Activated T-cell treated with anti-CD3 and anti-CD28 coated beads, Interleukin-2, amount 50 U/mL, for 1 hour (primary cell): ENCODE results near the gene FOSB.

ENCODE experiments used
- DNase-seq: peaks from one replicate; pipeline ENCODE4 v3.0.0-alpha.2; 2020

FOSB gene

GRCh38 chr19:45485305-45486077 is 17.7 kb downstream of the FOSB start:
- DNase-seq = peak; percentile 98

- no peak for DNase-seq
Measured at GRCh38 chr19:45488708-45489107, 20.9 kb downstream of the FOSB start.

GRCh38 chr19:45489216-45489855 is 21.5 kb downstream of the FOSB start:
- DNase-seq = no peak

DNA sequence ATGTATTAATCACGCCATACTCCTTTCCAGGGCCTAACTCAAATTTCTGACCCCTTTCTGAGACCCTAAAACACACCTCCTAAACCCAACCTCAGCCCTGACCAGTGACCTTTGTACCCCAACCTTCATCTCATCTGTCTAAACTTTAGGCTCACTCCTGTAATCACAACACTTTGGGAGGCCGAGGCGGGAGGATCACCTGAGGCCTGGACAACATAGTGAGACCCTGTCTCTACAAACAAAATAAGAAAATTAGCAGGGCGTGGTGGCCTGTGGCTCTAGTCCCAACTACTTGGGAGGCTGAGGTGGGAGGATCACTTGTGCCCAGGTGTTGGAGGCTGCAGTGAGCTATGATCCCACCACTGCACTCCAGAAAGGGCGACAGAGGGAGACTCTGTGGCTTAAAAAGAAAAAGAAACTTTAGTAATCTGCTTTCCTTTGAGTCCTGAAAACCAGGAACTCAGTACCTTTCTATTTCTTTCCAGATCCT is 24.4 kb downstream of the FOSB start:
- no peak for DNase-seq

- no peak for DNase-seq
Measured at GRCh38 chr19:45492627-45493470, 25.1 kb downstream of the FOSB start.

DNA sequence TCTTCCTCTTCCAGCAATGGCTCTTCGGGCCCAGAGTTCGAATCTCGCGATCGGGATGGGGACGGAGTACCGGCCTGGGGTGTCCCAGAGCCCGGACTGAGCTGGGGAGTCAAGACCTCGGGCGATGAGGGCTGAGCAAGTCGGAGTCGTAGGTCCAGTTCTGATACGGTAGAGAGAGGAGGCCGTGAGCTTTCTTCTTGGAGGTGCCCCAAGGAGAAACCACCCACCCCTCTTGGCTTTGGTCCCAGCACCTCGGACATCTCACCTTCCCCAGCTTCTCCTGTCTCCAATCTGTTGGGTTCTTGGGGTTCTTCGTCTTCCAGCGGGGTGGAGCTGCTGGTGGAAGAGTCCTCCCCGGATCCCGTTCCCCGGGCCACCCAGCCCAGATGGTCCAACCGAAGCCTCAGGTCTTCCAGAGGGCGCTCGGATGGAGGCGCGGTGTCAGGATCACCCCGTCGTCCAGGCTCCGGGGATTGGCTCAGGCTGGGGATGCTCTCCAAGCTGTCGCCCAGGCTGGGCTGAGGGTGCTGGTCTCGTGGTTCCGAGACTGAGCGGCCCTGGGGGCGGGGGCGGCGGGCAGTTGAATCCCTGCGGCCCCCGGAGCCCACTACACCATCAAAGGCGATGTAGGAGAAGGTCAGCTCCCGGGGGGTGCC is 26.6 kb downstream of the FOSB start:
- DNase-seq = no peak

GRCh38 chr19:45495178-45495577 is 27.4 kb downstream of the FOSB start:
- no peak for DNase-seq

DNA sequence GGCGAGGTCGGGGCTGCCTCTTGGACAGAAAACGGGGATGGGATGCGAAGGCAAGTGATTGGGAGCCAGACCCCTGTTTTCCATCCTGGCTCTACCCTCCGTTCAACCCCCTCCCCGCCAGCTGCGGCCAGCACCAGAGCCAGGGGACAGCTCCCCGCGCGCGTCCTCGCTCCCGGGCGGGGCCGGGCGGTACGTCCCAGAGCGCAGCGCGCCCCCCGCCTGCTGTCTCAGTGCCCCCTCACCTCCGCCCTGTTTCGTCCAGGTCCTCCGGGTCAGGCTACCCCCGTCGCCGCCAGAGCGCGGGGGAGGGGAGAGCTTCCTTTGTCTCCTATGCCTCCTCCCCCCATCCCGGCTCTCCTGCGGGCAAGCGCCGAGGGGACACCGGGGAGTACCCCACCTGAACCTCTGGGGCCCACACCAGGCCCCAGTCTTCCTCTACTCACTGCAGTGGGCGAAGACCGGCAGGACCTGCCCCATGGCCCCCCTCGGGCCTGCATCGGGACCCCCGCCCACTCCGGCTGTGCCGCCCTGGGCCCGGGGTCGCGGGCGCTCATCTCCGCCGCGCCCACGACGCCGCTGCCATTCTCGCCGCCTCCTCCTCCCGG is 28.7 kb downstream of the FOSB start:
- peak; percentile 63 for DNase-seq

GRCh38 chr19:45497791-45498190 is 30.0 kb downstream of the FOSB start:
- DNase-seq = no peak

DNA sequence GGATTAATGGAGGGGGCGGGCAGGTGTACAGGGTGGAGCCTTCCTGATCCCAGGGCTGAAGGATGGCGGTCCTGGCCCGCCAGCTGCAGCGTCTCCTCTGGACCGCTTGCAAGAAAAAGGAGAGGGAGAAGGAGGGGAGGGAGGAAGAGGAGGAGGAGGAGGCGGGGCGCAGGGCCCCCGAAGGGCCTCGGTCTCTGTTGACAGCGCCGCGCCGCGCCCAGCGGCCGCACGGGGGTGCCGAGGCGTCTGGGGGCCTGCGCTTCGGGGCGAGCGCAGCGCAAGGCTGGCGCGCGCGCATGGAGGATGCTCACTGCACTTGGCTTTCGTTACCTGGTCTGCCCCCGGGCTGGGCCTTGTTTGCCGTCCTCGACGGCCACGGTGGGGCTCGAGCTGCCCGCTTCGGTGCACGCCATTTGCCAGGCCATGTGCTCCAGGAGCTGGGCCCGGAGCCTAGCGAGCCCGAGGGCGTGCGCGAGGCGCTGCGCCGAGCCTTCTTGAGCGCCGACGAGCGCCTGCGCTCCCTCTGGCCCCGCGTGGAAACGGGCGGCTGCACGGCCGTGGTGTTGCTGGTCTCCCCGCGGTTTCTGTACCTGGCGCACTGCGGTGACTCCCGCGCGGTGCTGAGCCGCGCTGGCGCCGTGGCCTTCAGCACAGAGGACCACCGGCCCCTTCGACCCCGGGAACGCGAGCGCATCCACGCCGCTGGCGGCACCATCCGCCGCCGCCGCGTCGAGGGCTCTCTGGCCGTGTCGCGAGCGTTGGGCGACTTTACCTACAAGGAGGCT is 30.8 kb downstream of the FOSB start, which contains the start of gene PPM1N:
Gene PPM1N (plus strand): TSS at position 33 of the 785 bp plus-strand sequence. CDS start 30 bp downstream, at position 63.
- peak; percentile 77 for DNase-seq

DNA sequence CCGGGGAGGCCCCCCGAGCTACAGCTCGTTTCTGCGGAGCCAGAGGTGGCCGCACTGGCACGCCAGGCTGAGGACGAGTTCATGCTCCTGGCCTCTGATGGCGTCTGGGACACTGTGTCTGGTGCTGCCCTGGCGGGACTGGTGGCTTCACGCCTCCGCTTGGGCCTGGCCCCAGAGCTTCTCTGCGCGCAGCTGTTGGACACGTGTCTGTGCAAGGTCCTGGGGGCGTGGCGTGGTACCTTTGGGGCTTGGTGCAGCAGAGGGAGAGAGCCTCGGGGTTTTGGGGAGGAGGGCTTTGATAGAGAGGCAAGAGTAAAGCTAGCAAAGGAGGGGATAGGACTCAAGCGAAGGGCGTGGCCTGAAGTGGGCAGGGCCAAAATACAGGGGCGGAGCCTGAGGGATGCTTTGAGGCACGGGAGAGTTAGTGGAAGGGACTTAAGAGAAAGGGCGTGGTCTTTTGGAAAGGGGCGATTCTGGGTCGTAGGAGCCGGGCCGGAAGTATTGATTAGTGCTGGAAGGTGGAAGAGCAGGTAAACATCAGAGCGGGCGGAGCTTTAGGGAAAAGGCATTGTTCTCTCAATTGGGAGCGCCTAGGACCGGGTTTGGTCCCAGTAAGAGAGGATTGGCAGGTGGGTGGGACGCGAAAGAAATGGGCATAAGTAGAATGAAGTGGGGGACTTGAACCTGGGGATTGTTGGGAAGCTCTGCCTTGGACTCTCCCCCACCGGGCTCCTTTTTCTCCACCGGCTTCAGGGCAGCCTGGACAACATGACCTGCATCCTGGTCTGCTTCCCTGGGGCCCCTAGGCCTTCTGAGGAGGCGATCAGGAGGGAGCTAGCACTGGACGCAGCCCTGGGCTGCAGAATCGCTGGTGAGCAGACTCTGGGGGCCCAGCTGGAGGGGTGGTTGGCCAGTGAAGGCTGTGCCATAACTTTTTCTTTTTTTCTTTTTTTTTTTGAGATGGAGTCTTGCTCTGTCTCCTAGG is 31.7 kb downstream of the FOSB start:
- DNase-seq = peak; percentile 72

DNA sequence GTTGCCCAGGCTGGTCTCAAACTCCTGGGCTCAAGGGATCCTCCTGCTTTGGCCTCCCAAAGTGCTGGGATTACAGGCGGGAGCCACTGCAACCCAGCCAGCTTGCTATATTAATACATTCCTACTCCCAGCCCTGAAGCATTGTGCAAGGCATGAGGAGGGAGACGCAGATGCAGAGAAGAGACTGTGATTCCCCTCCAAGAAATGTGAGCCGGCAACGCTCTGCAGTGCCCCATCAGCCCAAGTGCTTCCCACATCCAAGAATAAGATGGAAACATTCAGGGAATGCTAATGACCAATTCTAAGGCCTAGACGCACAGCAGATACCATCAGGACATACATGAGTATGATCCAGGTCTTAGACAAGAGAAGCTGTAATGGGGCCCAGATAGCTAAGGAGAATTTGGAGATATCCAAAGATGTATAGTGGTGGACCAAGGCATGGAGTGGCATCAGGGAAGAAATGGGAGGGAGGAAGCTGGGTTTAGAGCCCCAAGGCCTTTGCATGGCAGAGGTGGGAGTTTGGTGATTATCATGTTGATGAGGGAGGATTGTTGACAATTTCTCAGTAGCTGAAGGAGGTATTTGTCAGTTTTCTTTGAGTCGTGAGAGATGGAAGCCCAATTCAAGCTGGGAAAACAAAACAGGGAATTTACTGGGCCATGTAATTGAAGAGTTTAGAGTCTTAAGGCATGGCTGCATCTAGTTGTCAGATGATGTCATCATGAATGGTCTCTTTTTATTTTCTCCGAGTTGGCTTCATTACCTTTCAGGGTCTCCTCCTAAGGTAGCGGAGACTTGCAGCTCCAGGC is 33.3 kb downstream of the FOSB start:
- DNase-seq = no peak

GRCh38 chr19:45501730-45502014 is 33.9 kb downstream of the FOSB start:
- DNase-seq = no peak

DNA sequence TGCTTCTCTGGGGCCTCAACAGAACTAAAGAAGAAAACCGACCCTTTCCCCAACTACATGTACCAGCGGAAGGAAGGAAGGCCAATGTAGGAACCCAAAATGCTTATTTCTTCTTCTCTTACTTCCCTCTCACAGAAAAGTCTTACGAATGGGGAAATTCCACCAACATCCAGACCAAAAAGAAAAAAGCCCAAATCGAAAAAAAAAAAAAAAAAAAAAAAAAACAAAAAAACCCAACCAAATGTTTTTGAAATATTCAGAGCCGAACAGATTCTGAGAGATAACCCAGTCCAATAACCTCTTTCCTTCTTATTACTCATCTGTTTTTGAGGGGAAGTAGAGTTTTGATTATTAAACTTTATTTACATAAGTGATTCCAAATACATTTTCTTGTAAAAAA is 34.3 kb downstream of the FOSB start:
- DNase-seq = no peak

DNA sequence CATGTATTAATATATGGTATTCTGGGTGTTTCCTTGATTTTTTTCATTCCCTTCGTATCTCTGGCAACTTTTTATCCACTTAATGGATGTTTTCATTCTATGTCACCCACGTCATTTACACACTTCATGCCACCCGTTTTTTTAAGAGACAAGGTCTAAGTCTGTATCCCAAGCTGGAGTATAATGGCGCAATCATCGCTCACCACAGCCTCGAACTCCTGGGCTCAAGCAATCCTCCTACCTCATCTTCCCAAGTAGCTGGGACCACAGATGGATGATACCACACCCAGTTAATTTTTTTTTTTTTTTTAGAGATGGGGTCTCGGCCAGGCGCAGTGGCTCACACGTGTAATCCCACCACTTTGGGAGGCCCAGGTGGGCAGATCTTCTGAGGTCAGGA is 36.1 kb downstream of the FOSB start:
- no peak for DNase-seq

DNA sequence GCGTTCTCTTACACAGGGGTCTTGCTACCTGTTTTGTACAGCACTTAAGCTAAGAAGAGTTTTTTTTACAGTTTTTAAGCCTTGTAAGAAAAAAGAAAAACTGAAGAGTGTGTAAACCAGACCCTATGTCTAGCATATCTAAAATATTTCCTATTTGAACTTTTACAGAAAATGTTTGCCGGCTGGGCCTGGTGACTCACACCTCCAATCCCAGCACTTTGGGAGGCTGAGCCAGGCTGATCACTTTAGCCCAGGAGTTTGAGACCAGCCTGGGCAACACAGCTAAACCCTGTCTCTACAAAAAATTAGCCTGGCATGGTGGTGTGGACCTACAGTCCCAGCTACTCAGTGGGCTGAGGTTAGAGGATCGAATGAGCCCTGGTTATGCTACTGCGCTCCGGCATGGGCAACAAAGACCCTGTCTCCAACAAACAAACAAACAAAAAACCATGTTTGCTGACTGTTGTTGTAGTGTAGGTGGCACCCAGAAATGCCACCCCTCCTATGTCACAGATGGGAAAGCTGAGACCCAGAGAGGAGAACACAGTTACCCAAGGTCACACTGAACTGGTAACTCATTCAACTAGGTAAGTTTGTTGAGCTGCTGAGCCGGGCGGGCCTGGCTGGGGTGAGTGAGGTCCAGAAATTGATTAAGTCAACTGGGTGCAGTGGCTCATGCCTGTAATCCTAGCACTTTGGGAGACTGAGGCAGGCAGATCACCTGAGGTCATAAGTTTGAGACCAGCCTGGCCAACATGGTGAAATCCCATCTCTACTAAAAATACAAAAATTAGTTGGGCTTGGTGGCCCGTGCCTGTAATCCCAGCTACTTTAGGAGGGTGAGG is 37.6 kb downstream of the FOSB start:
- no peak for DNase-seq

- DNase-seq = no peak
Measured at GRCh38 chr19:45505996-45506245, 38.1 kb downstream of the FOSB start.

- DNase-seq = peak; percentile 98
Measured at GRCh38 chr19:45506246-45506988, 38.6 kb downstream of the FOSB start.
